ENCODE results near the gene GIPC3.
A peak's percentile ranks its signal among the peaks of the same experiment; 100 is the strongest.

GIPC3 gene

DNA sequence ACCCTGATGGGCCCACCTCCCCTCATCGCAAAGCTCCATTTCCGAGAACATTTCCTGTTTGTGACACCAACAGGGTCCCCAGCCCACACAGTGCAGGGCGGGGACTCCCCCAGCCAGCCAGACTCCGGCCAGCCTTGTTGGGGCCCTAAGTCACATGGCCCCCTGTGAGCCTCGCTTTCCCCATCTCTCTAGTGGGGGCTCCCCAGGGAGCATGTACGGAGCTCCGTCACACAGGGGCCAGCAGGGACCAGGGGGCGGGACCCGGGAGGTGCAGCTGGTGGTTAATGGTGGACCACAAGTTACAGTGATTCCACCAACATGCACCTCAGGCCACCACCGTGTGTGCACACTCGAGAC is 19.7 kb downstream of the GIPC3 start:
- in situ Hi-C loops (cut with HindIII; ENCODE audit: low sequenced_read_pairs), result no loop called here
- H3K4me3 ChIP-seq (ENCODE audit: low read depth, low read length), result no peak overlapping the region
- TF ChIP-seq, protein P1, sequence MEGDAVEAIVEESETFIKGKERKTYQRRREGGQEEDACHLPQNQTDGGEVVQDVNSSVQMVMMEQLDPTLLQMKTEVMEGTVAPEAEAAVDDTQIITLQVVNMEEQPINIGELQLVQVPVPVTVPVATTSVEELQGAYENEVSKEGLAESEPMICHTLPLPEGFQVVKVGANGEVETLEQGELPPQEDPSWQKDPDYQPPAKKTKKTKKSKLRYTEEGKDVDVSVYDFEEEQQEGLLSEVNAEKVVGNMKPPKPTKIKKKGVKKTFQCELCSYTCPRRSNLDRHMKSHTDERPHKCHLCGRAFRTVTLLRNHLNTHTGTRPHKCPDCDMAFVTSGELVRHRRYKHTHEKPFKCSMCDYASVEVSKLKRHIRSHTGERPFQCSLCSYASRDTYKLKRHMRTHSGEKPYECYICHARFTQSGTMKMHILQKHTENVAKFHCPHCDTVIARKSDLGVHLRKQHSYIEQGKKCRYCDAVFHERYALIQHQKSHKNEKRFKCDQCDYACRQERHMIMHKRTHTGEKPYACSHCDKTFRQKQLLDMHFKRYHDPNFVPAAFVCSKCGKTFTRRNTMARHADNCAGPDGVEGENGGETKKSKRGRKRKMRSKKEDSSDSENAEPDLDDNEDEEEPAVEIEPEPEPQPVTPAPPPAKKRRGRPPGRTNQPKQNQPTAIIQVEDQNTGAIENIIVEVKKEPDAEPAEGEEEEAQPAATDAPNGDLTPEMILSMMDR (IDR thresholded peaks at IDR 0.05; ENCODE audit: low read depth, low read length, missing control alignments), result no peak
- no peak for DNase-seq (ENCODE audit: low read depth)

DNA sequence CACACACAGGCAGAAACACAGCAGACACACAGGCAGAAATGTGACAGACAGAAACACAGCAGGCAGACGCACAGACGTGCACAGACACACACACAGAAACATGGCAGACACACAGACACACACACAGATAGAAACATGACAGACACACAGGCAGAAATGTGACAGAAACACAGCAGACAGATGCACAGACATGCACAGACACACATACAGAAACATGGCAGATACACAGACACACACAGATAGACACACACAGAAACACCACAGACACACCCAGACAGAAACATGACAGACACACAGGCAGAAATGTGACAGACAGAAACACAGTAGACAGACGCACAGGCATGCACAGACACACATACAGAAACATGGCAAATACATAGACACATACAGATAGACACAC is 20.1 kb downstream of the GIPC3 start:
- no peak for DNase-seq (ENCODE audit: low read depth)
- in situ Hi-C loops (cut with HindIII; ENCODE audit: low sequenced_read_pairs), result no loop called here
- TF ChIP-seq, protein P1 (IDR thresholded peaks at IDR 0.05; ENCODE audit: low read depth, low read length, missing control alignments), result no peak
- no peak overlapping the region for H3K4me3 ChIP-seq (ENCODE audit: low read depth, low read length)

DNA sequence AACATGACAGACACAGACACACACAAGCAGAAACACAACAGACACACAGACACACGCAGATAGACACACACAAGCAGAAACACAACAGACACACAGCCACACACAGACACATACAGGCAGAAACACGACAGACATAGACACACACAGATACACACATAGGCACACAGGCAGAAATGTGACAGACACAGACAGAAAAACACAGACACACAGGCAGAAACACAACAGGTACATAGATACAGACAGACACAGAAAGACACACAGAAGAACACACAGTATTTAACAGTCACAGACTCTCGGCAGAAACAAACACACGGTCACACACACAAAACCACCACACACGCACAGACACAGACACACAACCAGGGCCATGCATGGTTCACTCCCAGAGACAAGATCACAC is 20.5 kb downstream of the GIPC3 start:
- H3K4me3 ChIP-seq (ENCODE audit: low read depth, low read length), result peak overlapping the region; percentile 46
- in situ Hi-C loops (cut with HindIII; ENCODE audit: low sequenced_read_pairs), result no loop called here
- TF ChIP-seq, protein P1 (IDR thresholded peaks at IDR 0.05; ENCODE audit: low read depth, low read length, missing control alignments), result no peak
- no peak for DNase-seq (ENCODE audit: low read depth)

DNA sequence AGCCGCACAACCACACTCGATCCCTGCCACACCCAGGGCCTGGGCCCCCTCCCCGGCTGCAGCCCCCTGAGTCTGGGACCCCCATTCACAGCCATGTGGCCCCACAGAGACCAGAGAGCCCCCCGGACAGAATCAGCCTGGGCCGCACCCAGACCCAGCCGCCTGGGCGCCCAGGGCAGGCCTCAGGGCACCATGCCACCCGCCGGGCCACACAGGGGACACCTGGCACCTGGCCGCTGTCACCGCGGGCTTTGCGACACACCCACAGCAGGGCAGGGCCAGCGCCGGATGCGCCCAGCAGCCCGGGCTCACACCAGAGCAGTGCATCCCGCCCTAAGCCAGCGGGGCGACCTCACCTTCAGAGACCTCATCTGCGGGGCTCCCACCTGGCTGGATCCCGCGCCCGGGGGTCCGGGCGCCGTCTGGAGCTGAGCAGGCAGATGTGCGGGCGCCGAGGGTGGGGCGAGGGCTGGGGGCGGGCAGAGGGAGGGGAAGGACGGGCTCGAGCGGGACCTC is 21.0 kb downstream of the GIPC3 start:
- H3K4me3 ChIP-seq (ENCODE audit: low read depth, low read length), result peak overlapping the region; percentile 46
- TF ChIP-seq, protein P1 (IDR thresholded peaks at IDR 0.05; ENCODE audit: low read depth, low read length, missing control alignments), result no peak
- DNase-seq (ENCODE audit: low read depth), result no peak
- in situ Hi-C loops (cut with HindIII; ENCODE audit: low sequenced_read_pairs), result no loop called here

DNA sequence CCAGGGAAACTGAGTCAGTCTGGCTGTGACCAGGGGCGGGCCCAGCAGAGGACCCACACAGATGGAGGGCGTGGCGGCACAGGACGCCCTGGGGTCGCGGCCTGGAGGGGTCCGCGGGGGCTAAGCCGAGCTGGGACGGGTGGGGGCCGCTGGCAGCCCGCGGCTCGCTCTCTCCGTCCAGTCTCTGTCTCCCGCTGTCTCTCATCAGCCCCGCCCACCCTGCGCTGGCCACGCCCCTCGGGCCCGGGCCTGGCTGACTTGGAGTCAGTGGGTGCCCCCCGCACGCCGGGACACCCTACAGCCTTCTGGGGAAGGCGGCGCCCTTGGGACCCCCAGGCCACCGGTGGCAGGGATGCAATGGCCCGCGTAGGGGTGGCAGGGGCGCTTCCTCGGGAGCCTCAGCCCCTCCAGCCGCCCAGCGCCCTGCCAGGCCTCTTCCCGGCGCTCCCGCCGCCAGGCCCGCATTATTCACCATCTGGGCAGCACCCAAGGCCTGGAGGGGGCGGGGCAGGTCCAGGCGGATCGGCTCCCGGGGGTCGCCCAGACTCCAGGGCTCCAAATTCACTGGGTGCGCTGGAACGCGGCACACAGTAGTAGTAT is 21.5 kb downstream of the GIPC3 start, which contains the start of gene TBXA2R:
TSS of gene TBXA2R (minus strand) at position 186 of the 600 bp plus-strand sequence. CDS start 6,241 bp downstream, outside the sequence.
- TF ChIP-seq, protein P1 (IDR thresholded peaks at IDR 0.05; ENCODE audit: low read depth, low read length, missing control alignments), result no peak
- no peak for DNase-seq (ENCODE audit: low read depth)
- peak within 1 kb of the TSS; percentile 46 for H3K4me3 ChIP-seq (ENCODE audit: low read depth, low read length)
- in situ Hi-C loops (cut with HindIII; ENCODE audit: low sequenced_read_pairs), result no loop called here

DNA sequence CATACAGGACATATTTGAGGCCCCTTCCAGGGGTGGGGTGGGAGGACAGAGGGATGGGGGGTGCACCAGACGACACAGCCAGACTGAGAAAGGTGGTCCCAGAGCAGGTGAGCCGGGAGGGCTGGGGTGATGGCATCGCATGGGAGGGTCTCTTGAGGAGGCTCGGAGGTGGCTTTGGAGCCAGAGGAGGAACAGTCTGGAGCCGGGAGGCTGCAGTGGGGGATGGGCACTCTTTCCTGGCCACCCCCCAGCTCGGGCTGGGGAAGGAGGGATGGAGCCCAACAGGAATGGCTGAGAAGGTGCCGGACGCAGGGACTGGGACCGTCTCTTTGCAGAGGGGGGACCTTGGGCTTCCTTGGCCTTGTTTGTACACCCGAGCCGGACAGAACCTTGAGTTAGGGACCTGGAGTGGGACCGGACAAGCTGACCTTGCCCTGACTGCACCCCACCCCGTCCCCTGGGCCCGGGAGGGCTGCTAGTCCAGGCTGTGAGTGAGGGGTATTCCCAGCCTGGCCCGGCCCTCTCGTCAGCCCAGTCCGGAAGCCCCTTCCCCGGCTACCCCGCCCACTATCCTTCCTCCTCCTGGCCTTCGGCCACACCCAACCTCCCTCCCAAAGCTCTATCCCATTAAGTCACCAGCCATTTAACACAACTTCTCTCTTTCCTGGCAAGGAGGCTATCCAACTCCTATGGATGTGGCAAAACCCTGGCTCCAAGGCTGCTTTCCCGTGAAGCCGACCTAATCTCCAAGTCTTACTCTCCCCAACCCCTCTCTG is 22.2 kb downstream of the GIPC3 start:
- in situ Hi-C loops (cut with HindIII; ENCODE audit: low sequenced_read_pairs), result no loop called here
- peak overlapping the region; percentile 46 for H3K4me3 ChIP-seq (ENCODE audit: low read depth, low read length)
- TF ChIP-seq, protein P1 (IDR thresholded peaks at IDR 0.05; ENCODE audit: low read depth, low read length, missing control alignments), result no peak
- DNase-seq (ENCODE audit: low read depth), result no peak

Measured in astrocyte of the cerebellum (primary cell).